Measurements from ENCODE around the gene ADAP1.
"Not testable (repeated sequence)": the region's sequence is repeated elsewhere in the genome, so short reads cannot be mapped to it uniquely, and the experiment has no call there.

Gene ADAP1

DNA sequence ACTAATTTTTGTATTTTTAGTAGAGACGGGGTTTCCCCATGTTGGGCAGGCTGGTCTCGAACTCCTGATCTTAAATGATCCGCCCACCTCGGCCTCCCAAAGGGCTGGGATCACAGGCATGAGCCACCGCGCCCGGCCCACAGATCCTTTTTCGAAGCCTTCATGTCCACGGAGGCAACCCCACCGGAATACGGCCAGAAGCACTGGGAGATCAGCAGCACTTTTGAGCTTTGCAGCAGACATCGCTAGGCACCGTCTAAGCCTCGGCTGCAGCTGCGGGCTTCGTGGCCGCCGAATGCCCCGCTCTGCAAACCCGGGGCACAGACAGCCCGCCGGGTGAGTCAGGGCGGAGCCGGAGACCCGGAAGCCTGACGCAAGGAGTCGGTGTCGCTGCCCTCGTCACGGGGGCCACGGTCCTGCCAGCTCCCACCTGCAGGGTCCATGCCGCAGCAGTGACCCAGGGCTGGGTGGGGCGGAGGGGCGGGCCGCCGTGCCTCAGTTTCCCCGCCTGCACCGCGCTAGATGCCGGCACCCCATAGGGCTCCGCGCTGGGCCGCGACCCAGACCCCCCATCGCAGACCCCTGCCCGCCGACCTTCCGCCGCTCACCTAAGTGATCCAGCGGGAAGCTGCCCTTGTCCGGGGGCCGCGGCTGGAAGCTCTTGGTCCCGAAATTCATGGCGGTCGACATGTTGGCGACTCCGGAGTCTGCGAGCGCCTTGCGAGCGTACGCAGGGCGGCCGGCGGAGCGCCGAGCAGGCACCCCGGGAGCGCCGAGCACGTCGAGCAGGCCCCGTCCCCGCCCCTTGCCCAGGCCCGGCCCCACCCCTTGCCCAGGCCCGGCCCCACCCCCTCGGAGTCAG lies 20.6 kb upstream of the ADAP1 start, which contains the start of gene COX19:
COX19 (minus strand) TSS at position 730 of the 862 bp plus-strand sequence; CDS start at position 690, 40 bp downstream.
- DNase-seq: peak; percentile 92 to 97 (median 95)

DNA sequence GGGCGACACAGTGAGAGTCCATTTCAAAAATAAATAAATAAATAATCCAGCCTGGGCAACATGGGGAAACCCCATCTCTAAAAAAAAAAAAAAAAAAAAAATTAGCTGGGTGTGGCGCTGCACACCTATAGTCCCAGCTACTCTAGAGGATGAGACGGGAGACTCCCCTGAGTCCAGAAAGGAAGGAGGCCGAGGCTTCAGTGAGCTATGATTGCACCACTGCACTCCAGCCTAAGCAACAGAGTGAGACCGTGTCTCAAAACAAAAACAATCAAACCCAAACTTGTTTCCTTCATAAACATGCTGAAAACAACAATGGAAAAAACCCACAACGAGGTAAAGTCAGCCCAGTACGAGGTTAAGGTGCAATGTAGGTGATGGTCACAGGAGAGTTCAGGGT lies 19.7 kb upstream of the ADAP1 start:
- DNase-seq: peak in 3 of 4 experiments; percentile 44 to 48 (median 46)

DNA sequence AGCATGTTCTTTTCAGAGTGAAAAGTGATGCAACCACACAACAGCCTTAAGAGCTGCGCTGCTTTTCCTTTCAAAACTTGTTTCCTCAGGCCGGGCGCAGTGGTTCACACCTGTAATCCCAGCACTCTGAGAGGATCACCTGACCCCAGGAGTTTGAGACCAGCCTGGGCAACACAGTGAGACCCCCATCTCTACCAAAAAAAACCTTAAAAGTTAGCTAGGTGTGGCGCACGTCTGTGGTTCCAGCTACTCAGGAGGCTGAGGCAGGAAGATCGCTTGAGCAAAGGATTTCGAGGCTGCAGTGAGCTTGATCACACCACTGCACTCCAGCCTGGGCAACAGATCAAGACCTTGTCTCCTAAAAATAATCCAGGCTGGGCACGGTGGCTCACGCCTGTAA lies 18.8 kb upstream of the ADAP1 start:
- DNase-seq: no peak

DNA sequence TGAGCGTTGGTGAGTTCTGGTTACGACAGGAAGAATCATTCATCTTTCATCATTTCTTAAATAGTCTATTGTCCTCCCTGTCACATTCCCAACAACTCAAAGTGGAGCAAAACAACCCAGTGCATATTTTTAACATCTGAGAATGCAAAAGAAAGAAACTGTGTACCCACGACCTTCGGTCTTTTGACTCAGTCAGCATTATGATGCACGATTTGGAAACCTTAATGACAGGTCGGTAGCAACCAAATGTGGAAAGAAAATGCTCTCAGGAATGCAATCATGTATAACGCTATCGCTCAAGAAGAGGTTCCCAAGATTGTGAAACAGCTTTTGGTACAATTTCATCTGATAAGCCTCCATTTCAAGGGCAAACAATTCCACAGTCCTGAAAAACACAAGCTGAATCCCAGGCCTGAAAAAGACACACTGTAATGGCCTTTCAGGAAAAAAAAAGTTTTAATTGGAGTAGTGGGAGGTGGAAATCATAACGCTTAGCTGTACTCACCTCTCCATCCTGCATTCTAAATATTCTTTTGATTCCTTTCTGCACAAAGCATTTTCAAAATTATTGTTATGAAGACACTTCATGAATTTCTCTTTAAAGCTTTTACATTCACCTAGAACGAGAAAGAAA lies 18.3 kb upstream of the ADAP1 start:
- DNase-seq: no peak

DNA sequence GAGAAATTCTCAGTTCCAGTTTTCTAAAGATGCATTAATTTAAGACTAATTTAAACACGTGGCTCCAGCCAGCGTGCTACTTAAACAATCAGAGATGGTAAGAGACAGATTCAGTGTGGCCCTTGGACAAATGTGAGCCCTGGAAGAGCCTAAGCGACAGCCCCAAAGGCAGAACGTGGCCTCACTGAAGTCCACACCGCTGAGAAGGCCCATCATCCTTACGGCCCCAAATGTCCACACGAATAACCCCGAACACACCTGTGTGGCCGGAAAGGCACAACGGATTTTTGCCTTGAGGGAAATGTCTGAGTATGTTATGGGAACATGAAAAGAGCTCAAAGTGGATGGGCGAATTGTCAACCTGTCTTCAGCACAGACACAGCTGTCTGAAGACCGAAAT lies 17.6 kb upstream of the ADAP1 start:
- DNase-seq: no peak

- no peak for DNase-seq
Observed at GRCh38 chr7:970744-971143, 16.3 kb upstream of the ADAP1 start.

- DNase-seq: no peak
Observed at GRCh38 chr7:969403-969802, 14.9 kb upstream of the ADAP1 start.

DNA sequence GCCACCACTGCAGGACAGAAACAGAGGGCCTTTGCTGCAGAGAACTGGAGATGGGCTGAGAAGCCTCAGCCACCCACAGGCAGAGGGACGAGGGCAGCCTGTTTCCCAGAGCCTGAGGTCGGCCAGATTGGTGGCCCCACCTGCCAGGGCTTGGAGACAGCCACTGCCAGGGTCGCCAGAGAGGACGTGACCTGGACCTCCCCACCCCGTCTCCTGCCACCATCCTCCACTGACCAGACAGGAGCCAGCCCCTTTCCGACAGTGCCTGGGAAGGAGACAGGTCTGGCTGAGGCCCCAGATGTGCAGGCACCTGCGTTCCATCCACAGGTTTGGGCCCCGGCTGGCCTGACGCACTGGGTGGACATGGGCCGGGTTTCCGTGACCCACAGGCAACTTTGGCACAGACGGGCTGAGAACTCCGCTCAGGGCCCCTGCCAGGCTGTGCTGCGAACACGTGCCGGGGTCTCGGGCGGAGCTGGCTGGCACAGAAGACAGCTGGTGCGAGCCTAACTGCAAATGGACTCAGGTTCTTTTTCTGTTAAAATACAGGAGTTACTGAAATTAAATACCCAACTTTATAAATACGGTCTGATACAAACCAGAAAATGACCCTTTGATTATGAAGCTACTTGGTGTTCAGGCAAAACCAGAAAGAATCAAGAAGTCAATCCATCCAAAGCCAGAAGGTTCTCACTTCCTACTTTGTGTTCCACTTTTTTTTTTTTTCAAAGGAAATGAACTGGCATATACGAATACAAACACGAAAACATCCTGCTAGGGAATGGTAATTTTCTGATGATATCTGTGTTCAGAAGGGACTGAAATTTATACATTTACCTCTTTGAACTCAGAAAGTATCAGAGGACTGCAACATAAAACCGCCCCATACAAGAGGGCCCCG lies 14.0 kb upstream of the ADAP1 start:
- DNase-seq: peak in 2 of 4 experiments; percentile 57 to 68

DNA sequence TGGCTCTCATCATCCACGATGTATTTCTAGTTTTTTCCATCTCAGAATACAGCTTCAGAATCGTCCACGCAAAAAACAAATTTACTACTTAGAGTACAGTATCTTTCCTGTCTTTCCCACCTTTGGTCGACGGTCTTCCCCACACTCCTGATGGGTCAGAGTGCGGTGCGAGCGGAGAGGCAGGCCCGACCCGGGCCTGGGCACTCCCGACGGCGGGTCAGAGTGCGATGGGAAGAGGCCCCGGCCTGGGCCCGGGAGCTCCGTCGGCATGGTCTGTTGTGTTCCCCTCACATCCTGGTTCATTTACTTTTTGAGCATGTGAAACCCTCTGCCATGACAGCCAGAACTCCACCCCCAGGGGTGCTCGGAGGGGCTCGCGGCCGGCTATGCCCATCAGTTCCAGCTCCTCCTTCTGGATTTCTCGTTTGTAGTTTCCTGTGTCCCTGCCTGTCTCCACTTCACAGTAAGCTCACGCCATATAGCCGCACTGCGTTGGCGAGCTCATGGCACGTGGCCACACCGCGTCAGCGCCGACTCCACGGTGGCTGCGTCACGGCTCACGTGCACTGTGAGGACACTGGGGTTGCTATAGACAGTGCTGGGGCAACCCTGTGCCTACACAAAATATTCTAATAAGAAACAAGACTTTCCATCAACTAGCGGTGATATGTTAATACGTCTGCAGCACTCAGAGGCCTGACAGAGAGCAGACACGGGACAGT lies 13.0 kb upstream of the ADAP1 start:
- no peak for DNase-seq

- DNase-seq: no peak
Observed at GRCh38 chr7:966291-967069, 12.0 kb upstream of the ADAP1 start.

DNA sequence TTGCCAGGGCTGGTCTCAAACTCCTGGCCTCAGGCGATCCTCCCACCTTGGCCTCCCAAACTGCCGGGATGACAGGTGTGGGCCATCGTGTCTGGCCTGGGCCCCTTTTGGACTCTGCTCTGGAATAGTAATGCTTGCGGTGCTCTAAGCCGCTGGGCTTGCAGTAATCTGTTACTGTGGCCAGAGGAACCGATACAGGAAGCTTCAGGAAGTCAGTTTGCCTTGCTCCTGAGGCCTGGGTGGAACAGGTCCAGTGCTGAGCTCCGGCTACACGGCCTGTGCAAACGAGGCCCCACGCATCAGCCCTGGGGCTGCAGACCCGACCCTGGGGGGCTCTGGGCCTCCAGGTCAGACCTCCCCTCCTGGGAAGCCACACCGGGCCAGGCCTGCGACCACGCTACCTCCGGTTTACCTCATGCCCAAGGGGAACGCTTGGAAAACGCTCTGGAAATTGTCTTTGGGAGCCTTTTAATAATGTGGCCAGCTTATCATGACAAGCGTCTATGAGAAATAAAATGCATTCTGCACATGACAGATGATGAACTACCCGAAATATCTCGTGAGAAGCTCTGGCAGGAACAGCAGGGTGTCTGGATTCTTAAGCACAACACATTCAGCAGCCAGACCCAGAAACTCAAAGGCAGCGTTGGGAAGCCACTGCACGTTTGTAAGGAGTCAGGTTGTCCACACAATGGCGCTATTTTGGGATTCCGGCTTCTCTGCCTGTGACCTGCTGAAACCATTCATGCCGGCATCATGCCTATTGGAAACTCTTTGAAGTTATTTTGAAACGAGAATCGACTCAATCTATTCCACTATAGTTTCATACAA lies 10.1 kb upstream of the ADAP1 start:
- DNase-seq: peak; percentile 58 to 74 (median 72)

DNA sequence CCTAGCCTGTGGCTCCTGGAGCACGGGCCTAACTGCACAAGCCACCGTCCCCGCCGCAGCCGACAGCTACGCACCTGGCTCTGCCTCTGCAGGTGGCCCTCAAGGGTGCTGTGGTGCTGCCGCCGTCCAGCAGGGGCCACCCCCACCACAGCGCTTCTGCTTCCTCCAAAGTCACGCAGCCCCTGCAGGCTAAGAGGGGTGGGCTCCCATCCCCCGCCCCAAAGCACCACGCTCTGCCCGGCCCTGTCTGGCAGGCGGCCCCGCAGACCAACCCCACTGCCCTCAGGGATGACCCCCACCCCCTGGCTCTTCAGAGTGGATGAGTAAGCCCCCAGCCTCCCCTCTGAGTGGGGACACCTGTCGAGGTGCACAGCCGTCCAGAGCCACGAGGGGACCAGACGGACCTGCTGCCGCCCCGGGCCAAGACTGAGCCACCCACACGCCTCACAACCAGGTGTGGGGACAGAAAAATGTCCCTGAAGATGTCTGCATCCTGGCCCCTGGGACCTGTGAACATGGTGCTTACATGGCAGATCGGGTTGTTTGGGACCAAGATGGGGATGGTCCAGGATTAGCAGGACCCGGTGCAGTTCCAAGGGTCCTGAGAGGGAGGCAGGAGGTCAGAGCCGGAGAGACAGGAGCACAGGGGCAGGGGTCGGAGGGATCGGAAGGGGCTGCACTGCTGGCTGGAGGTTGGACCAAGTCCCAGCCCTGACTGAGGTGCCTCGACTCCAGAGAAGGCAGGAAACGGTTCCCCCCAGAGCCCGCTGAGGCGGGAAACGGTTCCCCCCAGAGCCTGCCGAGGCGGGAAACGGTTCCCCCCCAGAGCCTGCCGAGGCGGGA lies 9.0 kb upstream of the ADAP1 start:
- DNase-seq: no peak

GRCh38 chr7:962401-963081 lies 8.1 kb upstream of the ADAP1 start:
- DNase-seq: no peak

- DNase-seq: no peak
Observed at GRCh38 chr7:961546-962400, 7.3 kb upstream of the ADAP1 start.

DNA sequence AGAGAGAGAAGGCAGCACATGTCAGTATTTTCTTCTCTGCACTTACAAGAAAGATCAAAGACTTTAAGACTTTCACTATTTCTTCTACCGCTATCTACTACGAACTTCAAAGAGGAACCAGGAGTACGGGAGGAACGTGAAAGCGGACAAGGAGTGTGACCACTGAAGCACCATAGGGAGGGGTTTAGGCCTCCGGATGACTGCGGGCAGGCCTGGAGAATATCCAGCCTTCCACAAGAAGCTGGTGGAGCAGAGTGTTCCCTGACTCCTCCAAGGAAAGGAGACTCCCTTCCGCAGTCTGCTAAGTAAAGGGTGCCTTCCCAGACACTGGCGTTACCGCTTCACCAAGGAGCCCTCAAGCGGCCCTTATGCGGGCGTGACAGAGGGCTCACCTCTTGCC lies 6.5 kb upstream of the ADAP1 start:
- peak in 1 of 4 experiments; percentile 33 for DNase-seq

DNA sequence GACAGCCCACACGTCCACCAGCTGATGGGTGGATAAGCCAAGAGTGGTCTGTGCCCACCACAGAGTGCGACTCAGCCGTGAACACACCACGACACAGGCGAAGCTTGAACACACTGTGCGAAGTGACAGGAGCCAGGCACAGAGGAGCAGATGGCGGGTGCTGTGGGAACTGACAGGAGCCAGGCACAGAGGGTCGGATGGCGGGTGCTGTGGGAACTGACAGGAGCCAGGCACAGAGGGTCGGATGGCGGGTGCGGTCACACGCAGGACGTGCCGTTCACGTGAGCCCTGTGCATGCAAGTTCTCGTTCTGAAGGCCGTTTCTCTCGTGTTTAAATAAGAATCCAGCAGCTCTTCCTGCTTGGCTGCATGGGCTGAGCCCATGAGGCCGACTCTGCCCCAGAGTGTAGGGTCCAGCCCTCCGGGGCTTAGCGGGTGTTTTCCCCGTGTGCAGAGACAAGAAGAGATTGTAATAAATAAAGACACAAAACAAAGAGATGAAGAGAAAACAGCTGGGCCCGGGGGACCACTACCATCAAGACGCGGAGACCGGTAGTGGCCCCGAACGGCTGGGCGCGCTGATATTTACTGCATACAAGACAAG lies 5.9 kb upstream of the ADAP1 start:
- DNase-seq: no peak

DNA sequence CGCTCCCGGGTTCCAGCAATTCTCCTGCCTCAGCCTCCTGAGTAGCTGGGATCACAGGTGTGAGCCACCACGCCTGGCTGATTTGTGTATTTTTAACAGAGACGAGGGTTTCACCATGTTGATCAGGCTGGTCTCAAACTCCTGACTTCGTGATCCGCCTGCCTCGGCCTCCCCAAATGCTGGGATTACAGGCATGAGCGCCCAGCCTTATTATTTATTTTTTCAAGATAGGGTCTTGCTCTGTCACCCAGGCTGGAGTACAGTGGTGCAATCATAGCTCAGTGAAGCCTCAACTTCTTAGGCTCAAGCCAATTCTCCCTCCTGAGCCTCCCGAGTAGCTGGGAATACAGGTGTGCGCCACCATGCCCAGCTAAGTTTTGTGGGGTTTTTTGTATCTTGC lies 5.3 kb upstream of the ADAP1 start:
- DNase-seq: not testable (repeated sequence)

All from suppressor macrophage (primary cell).